ENCODE measurements around the gene SIK3. TPM values are rescaled to one million over a fixed set of nuclear protein-coding genes. Genes with fewer than 3 reads are reported as not detected.

The SIK3 gene
- total RNA-seq, 4 donors from 2014 or later, result 45.0 to 70.2 (median 48.8) TPM

DNA sequence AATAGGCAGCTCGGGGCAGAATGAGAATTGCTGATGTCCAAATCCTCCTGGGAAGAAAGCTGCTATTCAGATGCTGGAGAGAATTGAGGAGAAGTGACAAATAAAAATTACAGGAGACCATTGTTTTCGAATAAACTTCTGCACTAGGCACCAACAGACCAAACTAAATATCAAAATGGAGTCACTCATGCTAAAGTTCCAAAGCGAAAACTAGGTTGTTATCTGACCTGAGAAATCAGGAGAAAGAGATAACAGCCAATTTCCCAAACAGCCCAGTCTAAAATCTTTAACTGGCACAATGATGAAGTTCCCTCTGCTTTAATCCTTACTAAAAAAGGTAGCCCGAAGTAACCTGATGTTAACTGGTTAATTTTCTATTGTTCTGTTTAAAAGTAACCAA is 148.0 kb downstream of the SIK3 start:
- WGBS, 2 donors, result 74 to 75% methylated on average over 4 of the region's 4 CpGs
- Histone ChIP-seq H3K36me3 (peaks cover 0 to 21% (median 0%) of the 10 kb centered on the region in 3 donors), H3K27ac (no peak overlapping the region), H3K27me3 (no peaks in the 10 kb centered on the region), H3K4me3 (no peak overlapping the region), H3K9me3 (no peaks in the 10 kb centered on the region), H3K4me1 (peaks cover 0 to 23% (median 0%) of the 10 kb centered on the region in 4 donors)
- TF ChIP-seq, protein P1, sequence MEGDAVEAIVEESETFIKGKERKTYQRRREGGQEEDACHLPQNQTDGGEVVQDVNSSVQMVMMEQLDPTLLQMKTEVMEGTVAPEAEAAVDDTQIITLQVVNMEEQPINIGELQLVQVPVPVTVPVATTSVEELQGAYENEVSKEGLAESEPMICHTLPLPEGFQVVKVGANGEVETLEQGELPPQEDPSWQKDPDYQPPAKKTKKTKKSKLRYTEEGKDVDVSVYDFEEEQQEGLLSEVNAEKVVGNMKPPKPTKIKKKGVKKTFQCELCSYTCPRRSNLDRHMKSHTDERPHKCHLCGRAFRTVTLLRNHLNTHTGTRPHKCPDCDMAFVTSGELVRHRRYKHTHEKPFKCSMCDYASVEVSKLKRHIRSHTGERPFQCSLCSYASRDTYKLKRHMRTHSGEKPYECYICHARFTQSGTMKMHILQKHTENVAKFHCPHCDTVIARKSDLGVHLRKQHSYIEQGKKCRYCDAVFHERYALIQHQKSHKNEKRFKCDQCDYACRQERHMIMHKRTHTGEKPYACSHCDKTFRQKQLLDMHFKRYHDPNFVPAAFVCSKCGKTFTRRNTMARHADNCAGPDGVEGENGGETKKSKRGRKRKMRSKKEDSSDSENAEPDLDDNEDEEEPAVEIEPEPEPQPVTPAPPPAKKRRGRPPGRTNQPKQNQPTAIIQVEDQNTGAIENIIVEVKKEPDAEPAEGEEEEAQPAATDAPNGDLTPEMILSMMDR (IDR thresholded peaks at IDR 0.05), result no peak
- no peak for TF ChIP-seq POLR2A (IDR thresholded peaks at IDR 0.05)
- no peak for TF ChIP-seq EP300 (IDR thresholded peaks at IDR 0.05)
- DNase-seq (ENCODE audit: low spot score in 2 of 2), result no peak

DNA sequence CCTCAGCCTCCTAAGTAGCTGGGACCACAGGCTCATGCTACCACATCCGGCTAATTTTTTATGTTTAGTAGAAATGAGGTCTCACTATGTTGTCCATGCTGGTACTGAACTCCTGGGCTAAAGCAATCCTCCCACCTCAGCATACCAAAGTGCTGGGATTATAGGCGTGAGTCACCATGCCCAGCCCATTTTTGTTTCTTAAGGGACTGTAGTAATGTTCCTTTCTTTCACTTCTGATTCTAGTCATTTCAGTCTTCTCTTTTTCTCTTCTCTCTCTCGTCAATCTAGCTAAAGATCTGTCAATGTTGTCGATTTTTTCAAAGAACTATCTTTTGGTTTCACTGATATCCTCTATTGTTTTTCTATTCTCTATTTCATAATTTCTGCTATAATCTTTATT is 149.8 kb downstream of the SIK3 start:
- Histone ChIP-seq H3K4me1 (peaks cover 0 to 17% (median 0%) of the 10 kb centered on the region in 4 donors), H3K4me3 (no peak overlapping the region), H3K36me3 (peaks cover 0 to 12% (median 0%) of the 10 kb centered on the region in 3 donors), H3K27me3 (no peaks in the 10 kb centered on the region), H3K9me3 (no peaks in the 10 kb centered on the region), H3K27ac (no peak overlapping the region)
- WGBS, 2 donors, result 84 to 85% methylated on average over 4 of the region's 4 CpGs
- TF ChIP-seq EP300 (IDR thresholded peaks at IDR 0.05) (no peak), POLR2A (IDR thresholded peaks at IDR 0.05) (no peak)
- TF ChIP-seq, protein P1 (IDR thresholded peaks at IDR 0.05), result no peak
- no peak for DNase-seq (ENCODE audit: low spot score in 2 of 2)

DNA sequence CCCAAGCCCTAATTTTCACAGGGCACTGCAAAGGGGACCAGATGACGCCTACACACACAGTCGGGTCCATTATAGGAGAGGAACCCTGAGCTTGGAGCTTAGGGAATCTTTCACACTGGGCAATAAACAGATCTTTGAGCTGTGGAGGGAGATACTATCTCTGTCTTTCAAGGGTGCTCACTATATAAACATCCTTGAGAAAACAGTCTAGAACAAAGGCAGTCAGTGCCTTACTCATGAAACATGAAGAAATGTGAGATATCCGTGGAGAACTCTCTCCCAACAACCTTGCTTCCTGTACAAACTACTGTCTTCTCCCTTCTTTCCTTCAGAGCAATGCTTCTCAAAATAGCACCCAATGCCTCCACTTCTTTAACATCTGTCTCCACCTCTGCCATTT is 151.8 kb downstream of the SIK3 start:
- Histone ChIP-seq H3K27me3 (no peaks in the 10 kb centered on the region), H3K36me3 (peaks cover 0 to 11% (median 0%) of the 10 kb centered on the region in 3 donors), H3K4me1 (peaks cover 0 to 10% (median 0%) of the 10 kb centered on the region in 4 donors), H3K27ac (no peak overlapping the region), H3K4me3 (no peak overlapping the region), H3K9me3 (no peaks in the 10 kb centered on the region)
- TF ChIP-seq, protein P1 (IDR thresholded peaks at IDR 0.05), result no peak
- no peak for TF ChIP-seq EP300 (IDR thresholded peaks at IDR 0.05)
- TF ChIP-seq POLR2A (IDR thresholded peaks at IDR 0.05), result no peak
- no peak for DNase-seq (ENCODE audit: low spot score in 2 of 2)
- WGBS, 2 donors, result 51 to 64% methylated on average over 3 of the region's 3 CpGs

DNA sequence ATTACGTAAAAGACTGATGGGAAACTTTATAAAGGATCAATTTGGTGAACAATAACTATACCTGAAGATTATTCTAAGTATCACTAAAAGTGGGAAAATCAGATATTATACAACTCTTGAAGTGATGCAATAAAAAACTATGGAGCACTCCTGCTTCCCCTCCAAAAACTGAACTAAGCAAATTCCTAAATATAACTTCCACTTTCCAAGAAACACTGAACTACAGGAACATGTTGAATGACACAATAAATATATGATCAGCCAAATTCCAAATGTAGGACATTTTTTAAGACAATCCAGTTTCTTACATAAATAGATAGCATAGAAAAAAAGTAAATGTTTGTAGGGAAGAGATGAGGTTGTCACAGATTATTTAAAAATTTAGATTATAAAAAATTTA is 158.7 kb downstream of the SIK3 start:
- Histone ChIP-seq H3K27ac (no peak overlapping the region), H3K36me3 (peaks cover 0 to 5% (median 0%) of the 10 kb centered on the region in 3 donors), H3K27me3 (no peaks in the 10 kb centered on the region), H3K9me3 (no peaks in the 10 kb centered on the region), H3K4me1 (peaks cover 0 to 4% (median 0%) of the 10 kb centered on the region in 4 donors), H3K4me3 (no peak overlapping the region)
- no peak for DNase-seq (ENCODE audit: low spot score in 2 of 2)
- TF ChIP-seq, protein P1 (IDR thresholded peaks at IDR 0.05), result no peak
- TF ChIP-seq POLR2A (IDR thresholded peaks at IDR 0.05) (no peak), EP300 (IDR thresholded peaks at IDR 0.05) (no peak)
- 96 to 98% methylated on average over 1 of the region's 1 CpG for WGBS, 2 donors

- 97 to 100% methylated on average over 2 of the region's 2 CpGs for WGBS, 2 donors
- Histone ChIP-seq H3K4me3 (no peak overlapping the region), H3K4me1 (peaks cover 0 to 4% (median 0%) of the 10 kb centered on the region in 4 donors), H3K9me3 (no peaks in the 10 kb centered on the region), H3K27ac (no peak overlapping the region), H3K36me3 (peaks cover 0 to 5% (median 0%) of the 10 kb centered on the region in 3 donors), H3K27me3 (no peaks in the 10 kb centered on the region)
- TF ChIP-seq POLR2A (IDR thresholded peaks at IDR 0.05) (no peak), EP300 (IDR thresholded peaks at IDR 0.05) (no peak)
- TF ChIP-seq, protein P1 (IDR thresholded peaks at IDR 0.05), result no peak
- DNase-seq (ENCODE audit: low spot score in 2 of 2), result no peak
Measured at GRCh38 chr11:116938471-116939070, 159.7 kb downstream of the SIK3 start.
